Stimulated activated CD4-positive, alpha-beta T cell treated with anti-CD3 and anti-CD28 coated beads, TNF-alpha, amount 100 ng/mL, for 1 hour (primary cell): Measurements from ENCODE around the gene CDC42BPA.
A peak's percentile ranks its signal among the peaks of the same experiment; 100 is the strongest.

Source experiments
- DNase-seq, 3 donors: peaks; one replicate each; pipeline ENCODE4 v3.0.0-alpha.2; 2020; ENCODE audit warnings: low read depth in 3 of 3, low spot score in 1 of 3

The CDC42BPA gene

DNA sequence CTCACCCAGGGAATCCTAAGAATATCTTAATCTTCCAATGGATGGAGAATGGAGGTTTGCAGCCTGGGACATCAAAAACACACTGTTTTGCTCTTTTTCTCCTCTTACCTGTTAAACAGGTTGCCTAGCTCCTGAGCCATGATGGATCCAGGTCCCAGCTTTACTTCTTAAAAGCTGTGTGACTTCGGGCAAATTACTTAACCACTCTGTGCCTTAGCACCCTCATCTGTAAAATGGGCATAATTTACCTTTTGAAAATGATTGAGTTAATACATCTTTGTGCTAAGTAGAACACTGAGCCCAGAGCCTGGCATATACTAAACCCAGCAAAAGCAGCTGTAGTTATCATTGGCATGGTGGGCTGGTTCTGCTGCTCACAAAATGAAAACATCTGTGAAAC is 368.0 kb downstream of the CDC42BPA start:
- no peak for DNase-seq

DNA sequence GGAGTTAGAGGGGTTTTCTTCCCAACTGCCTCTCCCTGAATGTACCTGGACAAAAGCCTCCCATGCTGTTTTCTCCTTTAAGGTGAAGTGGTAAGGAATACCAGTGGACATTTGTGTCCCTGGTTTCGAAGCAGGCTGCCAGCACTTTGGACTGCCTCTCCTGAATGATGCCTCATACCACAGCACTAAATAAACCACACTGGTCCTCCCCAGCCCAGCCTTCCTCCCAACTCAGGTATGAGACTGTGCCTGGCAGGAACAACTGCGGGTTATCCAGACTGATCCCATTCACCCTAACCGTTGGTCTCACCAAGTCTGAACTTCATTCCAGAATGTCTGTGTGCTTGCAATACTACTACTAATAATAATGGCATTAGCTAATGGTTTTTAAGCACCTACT is 368.9 kb downstream of the CDC42BPA start:
- no peak for DNase-seq

DNA sequence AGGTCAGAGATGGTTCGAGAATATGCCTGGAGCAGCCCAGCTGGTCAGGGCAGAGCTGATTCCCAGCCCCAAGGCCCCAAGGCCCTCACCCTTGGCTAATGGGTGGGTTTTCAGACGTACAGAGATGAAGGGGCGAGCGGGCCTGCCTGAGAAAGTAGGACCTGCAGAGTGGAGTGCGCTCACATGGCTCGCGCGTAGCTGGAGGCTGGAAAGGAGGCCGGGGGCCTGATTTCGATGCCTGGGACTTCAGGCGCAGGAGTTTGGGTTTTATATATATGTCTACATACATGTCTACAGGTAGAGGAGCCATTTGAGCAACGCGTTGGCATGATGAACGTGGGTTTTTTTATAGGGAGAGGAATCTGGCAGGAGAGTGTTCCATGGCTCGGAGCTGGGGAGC is 369.3 kb downstream of the CDC42BPA start:
- no peak for DNase-seq

DNA sequence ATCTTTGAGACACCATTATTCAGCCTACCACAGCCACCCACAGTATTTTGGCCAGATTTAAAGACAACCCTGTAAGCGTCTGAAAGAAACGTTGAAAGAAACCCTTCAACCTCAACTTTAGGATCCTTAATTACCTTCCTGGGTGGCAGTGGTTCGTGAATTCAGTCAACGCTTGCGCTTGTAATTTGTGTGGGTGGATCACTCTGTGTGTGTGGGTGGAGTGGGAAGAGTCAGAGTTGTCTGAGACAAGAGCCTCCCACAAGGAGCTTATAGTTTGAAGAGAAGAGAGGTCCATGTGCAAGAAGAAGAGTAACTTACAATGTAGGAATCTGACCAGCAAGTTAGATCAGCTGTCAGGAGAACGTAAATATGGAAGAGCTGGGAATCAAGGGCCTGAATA is 369.8 kb downstream of the CDC42BPA start:
- DNase-seq, result no peak

DNA sequence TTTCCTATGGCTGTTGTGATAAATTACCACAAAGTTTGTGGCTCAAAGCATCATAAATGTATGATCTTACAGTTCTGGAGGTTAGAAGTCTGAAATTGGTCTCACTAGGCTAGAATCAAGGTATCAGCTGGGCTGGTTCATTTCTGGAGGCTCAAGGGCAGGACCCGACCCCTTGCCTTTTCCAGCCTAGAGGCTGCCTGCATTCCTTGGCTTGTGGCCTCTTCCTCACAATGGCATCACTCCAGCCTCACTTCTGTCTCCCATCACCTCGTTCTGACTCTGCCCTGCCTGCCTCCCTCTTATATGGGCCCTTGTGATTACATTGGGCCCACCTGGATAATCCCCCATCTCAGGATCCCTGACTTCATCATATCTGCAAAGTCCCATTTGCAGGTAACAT is 370.2 kb downstream of the CDC42BPA start:
- no peak for DNase-seq

DNA sequence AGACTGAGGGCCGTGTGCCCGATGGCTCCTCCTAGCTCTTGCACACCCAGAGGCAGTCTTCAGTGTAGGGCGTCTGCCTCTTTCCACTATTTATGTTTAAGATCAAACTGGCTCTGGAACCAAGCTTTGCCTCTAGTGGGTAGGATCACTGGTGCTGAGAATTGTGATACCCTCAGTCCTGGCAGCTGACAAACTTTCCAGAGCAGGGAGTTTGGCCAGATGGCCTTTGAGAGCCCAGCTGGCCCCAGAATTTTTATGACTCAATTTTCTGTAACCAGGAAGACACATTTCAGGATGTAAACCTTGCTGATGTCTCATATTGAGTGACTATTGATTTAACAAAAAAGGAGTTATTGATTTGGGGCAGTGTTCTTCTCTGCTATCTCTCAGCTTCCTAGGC is 371.5 kb downstream of the CDC42BPA start:
- DNase-seq, result no peak

DNA sequence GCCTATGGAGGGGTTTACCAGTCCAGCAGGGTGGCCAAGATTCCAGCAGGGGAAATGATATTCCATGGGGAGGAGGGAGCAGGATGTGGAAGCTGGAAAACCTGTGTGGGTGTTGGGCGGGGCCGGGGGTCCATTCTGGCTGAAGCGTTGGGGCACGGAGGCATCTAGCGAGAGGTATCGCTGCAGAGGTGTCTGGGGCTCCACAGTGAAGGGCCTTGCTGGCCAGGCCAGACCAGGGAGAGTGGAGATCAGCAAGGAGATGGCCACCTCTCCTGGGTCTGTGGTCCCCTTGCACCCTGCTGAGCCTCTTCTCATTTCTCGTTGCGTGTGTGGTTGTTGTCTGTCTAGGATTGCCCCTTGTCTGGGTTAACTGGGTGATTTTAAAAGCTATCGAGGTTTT is 372.0 kb downstream of the CDC42BPA start:
- DNase-seq, result no peak

DNA sequence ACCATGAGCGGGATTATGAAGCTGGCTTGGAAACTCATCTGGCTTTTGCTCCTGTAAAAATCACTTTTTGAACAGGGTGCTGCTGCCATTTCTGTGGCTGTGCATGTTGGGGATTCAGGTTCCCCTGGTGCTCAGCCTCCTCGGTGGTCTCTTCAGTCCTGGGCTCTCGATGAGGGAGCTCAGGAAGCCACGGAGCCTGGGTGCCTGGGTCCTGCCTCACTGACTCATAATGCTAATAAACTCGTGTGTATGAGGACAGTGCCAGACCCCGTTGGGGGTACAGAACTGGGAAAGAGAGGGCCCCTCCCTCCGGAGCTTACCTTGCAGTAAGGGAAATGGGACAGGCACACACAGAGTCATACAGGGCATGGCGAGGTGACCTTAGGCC is 372.4 kb downstream of the CDC42BPA start:
- no peak for DNase-seq

DNA sequence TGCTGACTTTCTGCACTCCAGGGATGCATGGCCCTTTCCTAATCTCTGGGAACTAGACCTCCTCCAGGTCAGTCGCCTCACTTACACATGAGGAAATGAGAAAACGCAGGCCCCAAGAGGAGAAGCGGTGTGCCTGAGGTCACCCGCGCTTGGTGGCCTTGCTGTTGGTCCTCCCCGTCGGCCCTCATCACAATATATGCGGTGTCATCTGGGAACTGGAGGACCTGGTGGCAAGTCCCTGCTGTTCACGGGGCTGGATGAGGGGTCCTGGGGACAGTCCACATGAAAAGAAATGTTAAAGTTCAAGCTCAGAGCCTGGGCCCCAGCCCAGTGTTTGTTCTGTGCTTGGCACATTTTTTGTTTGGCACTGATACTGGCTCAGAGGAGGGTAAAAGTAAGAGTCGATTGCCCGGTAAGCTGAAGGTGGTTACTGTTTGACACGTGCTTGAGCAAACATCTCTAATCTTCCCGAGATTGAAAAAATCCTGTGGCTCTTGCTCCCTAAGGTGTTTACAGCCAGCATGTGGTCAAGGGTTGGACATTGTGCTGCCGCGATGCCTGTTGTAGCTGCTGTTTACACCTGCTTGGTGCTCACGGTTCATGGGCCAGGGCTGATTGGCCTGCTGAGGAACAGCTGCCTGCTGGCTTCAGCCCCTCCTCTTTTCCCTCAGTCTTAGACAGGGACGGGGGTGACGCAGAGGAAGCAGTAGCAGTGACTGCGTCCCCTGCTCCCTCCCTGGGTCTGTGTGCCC is 373.0 kb downstream of the CDC42BPA start:
- no peak for DNase-seq

DNA sequence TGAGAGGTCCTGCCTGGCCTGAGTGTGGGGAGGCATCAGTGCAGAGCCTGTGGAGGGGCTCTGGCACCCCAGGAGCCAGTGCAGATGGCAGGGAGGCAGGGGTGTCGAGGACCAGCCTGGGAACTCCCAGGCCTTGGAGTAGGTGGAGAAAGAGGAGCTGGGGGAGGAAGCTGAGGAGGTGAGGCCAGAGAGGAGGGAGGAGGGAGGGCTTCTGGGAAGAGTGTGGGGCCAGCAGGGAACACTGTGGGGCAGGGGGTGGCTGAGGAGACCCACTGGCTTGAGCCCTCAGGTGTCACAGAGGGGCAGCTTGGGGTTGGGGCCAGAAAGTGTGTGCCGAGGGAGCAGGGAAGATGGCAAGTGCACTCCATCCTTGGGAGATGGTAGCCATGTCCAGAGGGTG is 374.4 kb downstream of the CDC42BPA start:
- DNase-seq, result no peak

DNA sequence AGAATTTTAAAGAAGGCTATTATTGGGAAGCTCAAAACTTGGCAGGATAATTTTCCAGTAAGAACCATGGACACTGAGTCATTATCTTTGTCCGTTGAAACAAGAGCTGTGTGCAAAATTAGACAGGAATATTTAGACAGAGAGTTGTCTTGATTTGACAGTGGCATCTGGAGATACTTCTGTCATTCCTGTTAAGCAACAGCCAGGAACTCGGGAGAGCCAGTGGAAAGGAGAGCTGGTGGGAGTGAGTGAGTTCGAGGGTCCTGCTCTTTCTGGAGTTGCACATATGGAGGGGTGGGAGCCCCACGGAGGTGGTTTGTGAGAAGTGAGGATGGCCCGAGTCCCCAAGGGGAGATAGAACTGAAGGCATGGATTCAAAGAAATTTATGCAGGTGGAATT is 375.1 kb downstream of the CDC42BPA start:
- no peak for DNase-seq

DNA sequence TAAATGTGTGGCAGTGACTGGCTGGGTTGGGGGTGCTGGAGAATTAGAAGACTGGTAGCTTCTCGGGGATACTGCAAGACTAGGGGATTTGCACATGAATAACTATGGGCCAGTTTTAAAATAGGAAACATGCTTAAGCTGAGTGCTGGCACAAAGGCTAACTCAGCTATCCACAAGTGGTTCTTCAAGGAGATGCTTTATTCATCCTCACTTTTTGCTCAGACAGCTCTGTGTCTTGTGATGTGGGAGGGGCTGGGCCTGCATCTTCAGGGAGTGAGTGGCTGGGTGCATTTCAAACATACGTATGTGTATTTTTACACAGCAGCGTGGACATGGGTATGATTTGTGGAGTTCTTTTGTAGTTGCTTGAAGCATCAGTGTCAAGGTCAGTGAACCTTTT is 375.9 kb downstream of the CDC42BPA start:
- no peak for DNase-seq

DNA sequence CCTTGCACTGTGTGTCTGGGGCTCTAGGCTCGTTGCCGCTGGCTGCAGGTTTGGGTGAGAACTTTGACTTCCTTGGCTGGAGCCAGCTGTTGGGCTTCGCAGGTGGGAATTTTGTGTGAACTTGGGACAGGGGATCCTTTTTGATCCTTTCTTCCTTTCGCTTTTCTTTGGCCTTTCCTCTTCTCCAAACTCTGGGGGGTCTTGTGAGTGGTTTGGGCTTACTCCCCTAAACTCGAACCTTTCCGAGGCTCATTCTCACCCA is 377.6 kb downstream of the CDC42BPA start:
- DNase-seq, result no peak

DNA sequence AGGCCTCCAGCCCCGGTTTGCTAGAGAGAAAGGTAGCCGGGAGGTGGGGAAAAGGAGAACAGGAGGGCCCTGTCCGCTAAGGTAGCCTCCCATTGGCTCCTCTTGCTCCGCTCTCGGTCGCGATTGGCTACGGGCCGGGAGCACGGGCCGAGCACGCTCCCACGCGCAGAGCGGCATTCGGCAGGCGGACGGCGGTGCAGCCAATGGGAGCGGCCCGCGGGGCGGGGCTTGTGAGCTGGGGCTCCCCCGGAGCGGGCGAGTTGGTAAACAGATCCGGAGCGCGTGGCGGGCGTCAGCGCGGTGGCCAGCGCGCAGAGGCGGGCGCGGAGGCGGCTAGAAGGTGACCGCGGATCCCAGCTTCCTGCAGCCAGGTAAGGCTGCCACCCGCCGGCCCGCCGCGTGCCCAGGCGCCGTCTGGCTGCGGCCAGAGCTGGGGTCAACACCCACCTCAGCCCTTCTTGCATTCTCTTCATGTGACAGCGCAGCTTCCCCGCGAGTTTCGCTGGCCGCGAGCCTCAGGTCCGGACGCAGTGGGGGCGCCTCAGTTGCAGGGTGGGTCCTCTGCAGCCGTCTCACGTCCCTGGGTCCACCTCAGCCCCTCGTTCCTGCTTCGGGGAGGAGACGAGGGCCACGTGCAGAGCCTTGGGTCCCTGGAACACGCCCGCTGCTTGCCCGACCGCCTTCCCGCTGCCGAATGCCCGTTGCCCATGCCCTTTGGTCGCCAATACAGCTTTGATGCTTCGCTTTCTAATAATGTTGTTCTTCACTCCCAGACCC is 378.1 kb downstream of the CDC42BPA start, which contains the start of gene COQ8A:
COQ8A (plus strand) TSS at position 266 of the 777 bp plus-strand sequence. CDS start 21,092 bp downstream, outside the sequence.
- DNase-seq, result peak; percentile 96 to 98 (median 97)
